ENCODE measurements around the gene DDX39B. TPM values are rescaled to one million over a fixed set of nuclear protein-coding genes. Genes with fewer than 3 reads are reported as not detected.

The DDX39B gene
- total and polyA plus RNA-seq, 7 experiments from 2014 or later = 106 to 761 (median 506) TPM

DNA sequence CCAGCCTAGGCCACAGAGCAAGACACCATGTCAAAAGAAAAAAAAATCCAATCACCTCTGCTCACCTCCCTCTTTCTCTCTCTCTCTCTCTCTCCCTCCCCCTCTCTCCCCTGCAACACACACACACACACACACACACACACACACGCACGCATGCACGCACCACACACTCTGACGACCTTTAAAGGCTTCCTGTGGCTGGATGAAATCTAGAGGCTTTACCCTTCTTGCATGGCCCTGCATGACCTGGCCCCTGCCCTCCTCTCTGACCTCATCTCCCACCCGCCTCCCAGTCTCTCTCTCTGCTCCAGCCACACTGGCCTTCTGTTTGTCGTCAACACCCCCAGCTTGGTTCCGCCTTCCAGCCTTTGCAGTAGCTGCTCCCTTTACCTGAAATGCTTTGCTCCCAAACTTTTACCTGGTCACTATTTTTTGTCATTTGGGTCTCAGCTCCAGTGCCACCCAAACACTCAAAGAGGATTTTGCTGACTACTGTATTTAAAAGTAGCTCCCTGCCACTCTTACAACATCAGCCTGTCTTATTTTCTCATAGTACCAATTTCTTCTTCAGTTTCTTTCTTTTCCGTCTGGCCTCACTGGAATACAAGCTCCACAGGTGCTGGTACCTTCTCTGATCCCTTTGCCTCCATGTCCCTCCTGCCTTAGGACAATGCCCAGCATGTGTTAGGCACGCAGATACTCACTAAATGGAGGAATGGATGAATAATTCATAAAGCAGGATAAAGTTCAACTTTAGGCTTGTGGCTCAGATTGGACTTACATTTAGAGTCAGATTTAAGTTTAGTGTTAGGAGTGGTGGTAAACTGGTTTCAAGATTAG is 25.9 kb upstream of the DDX39B start:
- Mint-ChIP-seq H3K36me3 (peaks cover 7 to 26% (median 13%) of the 10 kb centered on the region in 5 donors), H3K9me3 (peaks cover 0 to 2% (median 0%) of the 10 kb centered on the region in 11 donors), H3K27ac (peak overlapping the region; percentile 84 to 99 (median 94)), H3K27me3 (peaks cover 0 to 46% (median 0%) of the 10 kb centered on the region in 5 donors), H3K4me3 (peak overlapping the region; percentile 41 to 77 (median 68)), H3K4me1 (peaks cover 58 to 88% (median 74%) of the 10 kb centered on the region in 7 donors)
- intact Hi-C loops (cut with micrococcal nuclease) = loop anchor here (1.0 to 2.0 kb wide), 4 partner anchors 8 to 53 kb away; partner anchors contain the start of gene PRRC2A (in 1 of the 2)
- Histone ChIP-seq H3K4me1 (ENCODE audit: control insufficient read depth in 2 of 2, insufficient read depth in 2 of 2, low read length in 2 of 2) (peaks cover 47 to 50% of the 10 kb centered on the region in 2 donors), H3K27ac (ENCODE audit: low read depth, low read length) (peak overlapping the region; percentile 77), H3K27me3 (ENCODE audit: control insufficient read depth in 2 of 2, insufficient read depth in 2 of 2, low read length in 2 of 2) (no peaks in the 10 kb centered on the region), H3K9me3 (ENCODE audit: control insufficient read depth in 2 of 3, low read length in 3 of 3) (no peaks in the 10 kb centered on the region), H3K36me3 (ENCODE audit: control insufficient read depth in 2 of 3, insufficient read depth in 3 of 3, low read length in 3 of 3) (peaks cover 0 to 16% (median 0%) of the 10 kb centered on the region in 3 experiments), H3K4me3 (ENCODE audit: low read length) (peak overlapping the region; percentile 23)
- ChIA-PET CTCF (interaction anchor here (0.6 to 5.1 kb wide), 8 partner anchors 8 to 262 kb away, joined by 3 to 48 read pairs (median 5); partner anchors contain the start of genes LTB and NCR3), POLR2A (interaction anchor here (0.6 to 66.4 kb wide), 4 partner anchors 4 to 162 kb away, joined by 3 to 3078 read pairs (median 1540); partner anchors contain the start of genes AIF1, ATP6V1G2, BAG6 and DDAH2)
- DNase-seq (no peak), ATAC-seq (no peak)

DNA sequence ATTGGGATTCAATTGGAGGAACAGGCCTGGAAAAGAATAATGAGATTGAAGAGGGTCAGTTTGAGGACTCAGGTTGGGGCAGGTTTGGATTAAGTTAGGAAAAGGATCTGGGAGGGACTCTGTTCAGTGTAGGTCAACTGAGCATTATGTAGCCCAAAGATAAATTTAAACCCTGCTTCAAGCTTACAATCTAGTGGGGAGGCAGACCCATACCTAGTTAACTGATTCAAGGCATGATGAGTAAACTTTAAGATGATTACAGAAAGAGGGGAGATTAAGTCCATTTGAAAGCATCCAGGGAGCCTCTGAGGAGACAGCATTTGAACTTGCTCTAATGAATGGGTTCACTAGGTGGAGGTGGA is 18.9 kb upstream of the DDX39B start:
- H3K27me3 Mint-ChIP-seq = peaks cover 0 to 33% (median 0%) of the 10 kb centered on the region in 5 donors
- peak overlapping the region; percentile 3 for H3K27ac ChIP-seq (ENCODE audit: low read depth, low read length)
- intact Hi-C loops (cut with micrococcal nuclease) = no loop called here
- H3K27me3 ChIP-seq (ENCODE audit: control insufficient read depth in 2 of 2, insufficient read depth in 2 of 2, low read length in 2 of 2) = no peaks in the 10 kb centered on the region
- peaks cover 60 to 84% (median 69%) of the 10 kb centered on the region in 7 donors for H3K4me1 Mint-ChIP-seq
- no peaks in the 10 kb centered on the region for H3K9me3 ChIP-seq (ENCODE audit: control insufficient read depth in 2 of 3, low read length in 3 of 3)
- peaks cover 12 to 51% (median 18%) of the 10 kb centered on the region in 5 donors for H3K36me3 Mint-ChIP-seq
- ChIA-PET CTCF (interaction anchor here (2.4 to 6.5 kb wide), 2 partner anchors 20 to 37 kb away, joined by 14 to 57 read pairs; partner anchors contain the start of gene LTB), POLR2A (interaction anchor here (1.4 to 53.8 kb wide), 3 partner anchors 9 to 35 kb away, joined by 6 to 3078 read pairs (median 16); partner anchors contain the start of genes AIF1, DDX39B, LST1 and LTA)
- no peak for DNase-seq
- H3K4me3 ChIP-seq (ENCODE audit: low read length) = no peak overlapping the region
- ATAC-seq = no peak
- peaks cover 42 to 60% of the 10 kb centered on the region in 2 donors for H3K4me1 ChIP-seq (ENCODE audit: control insufficient read depth in 2 of 2, insufficient read depth in 2 of 2, low read length in 2 of 2)
- H3K36me3 ChIP-seq (ENCODE audit: control insufficient read depth in 2 of 3, insufficient read depth in 3 of 3, low read length in 3 of 3) = peaks cover 0 to 15% (median 0%) of the 10 kb centered on the region in 3 experiments
- H3K27ac Mint-ChIP-seq = peak overlapping the region; percentile 5 to 90 (median 88)
- peak overlapping the region in 8 of 10 donors; percentile 66 to 87 (median 82) for H3K4me3 Mint-ChIP-seq
- no peaks in the 10 kb centered on the region for H3K9me3 Mint-ChIP-seq

DNA sequence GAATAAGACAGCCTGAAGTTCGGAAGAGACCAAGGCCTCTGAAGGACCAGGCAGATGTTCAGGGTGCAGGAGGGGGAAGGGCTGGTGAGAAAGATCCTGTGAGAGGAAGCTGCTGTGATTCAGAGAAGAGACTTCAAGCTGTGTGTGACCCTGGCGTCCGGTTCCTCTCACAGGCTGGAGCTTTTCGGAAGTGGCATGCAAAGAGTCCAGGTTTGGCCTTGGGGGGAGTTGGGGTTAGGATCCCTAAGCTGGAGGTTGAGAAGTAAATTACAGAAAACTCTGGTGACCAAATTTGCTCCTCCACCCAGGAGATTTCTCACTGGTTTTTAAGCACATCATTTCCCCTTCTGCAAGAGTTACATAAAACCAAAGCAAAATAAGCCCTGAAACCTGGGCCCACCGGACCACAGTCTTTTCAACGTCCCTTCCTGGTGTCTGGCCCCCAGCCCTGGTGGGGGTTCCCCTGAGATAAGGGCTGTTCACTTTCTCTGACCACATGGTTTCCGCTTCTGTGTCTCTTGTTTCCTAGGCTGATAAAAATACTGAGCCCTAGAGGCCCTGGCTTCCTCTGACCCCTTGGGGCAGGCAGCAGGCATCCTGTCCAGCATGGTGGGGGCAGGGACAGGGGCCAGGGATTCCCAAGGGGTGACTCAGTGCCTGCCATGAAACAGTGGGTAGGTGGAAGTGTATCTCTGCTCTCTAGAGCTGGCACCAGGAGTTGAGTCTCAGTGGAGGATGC is 18.3 kb upstream of the DDX39B start:
- H3K4me3 ChIP-seq (ENCODE audit: low read length) = peak overlapping the region; percentile 48
- H3K4me3 Mint-ChIP-seq = peak overlapping the region; percentile 66 to 87 (median 82)
- no peaks in the 10 kb centered on the region for H3K27me3 ChIP-seq (ENCODE audit: control insufficient read depth in 2 of 2, insufficient read depth in 2 of 2, low read length in 2 of 2)
- DNase-seq (peak in 1 of 9 donors; percentile 34), ATAC-seq (peak; percentile 79)
- POLR2A ChIA-PET = interaction anchor here (1.4 to 53.8 kb wide), 3 partner anchors 8 to 36 kb away, joined by 6 to 3078 read pairs (median 16); partner anchors contain the start of genes AIF1, DDX39B, LST1 and LTA
- H3K36me3 ChIP-seq (ENCODE audit: control insufficient read depth in 2 of 3, insufficient read depth in 3 of 3, low read length in 3 of 3) = peaks cover 0 to 10% (median 0%) of the 10 kb centered on the region in 3 experiments
- H3K9me3 ChIP-seq (ENCODE audit: control insufficient read depth in 2 of 3, low read length in 3 of 3) = no peaks in the 10 kb centered on the region
- intact Hi-C loops (cut with micrococcal nuclease) = loop anchor here (1.0 to 2.0 kb wide), 4 partner anchors 8 to 21 kb away; partner anchors contain the start of genes LTA (in 1 of the 2) and TNF (in 1 of the 2)
- H3K36me3 Mint-ChIP-seq = peaks cover 12 to 47% (median 18%) of the 10 kb centered on the region in 5 donors
- H3K9me3 Mint-ChIP-seq = no peaks in the 10 kb centered on the region
- CTCF ChIA-PET = interaction anchor here (0.8 to 6.5 kb wide), 7 partner anchors 8 to 37 kb away, joined by 3 to 57 read pairs (median 5); partner anchors contain the start of genes ATP6V1G2, LTB and NFKBIL1
- peaks cover 0 to 27% (median 0%) of the 10 kb centered on the region in 5 donors for H3K27me3 Mint-ChIP-seq
- peaks cover 42 to 60% of the 10 kb centered on the region in 2 donors for H3K4me1 ChIP-seq (ENCODE audit: control insufficient read depth in 2 of 2, insufficient read depth in 2 of 2, low read length in 2 of 2)
- H3K4me1 Mint-ChIP-seq = peaks cover 55 to 78% (median 65%) of the 10 kb centered on the region in 7 donors
- peak overlapping the region; percentile 84 to 92 (median 89) for H3K27ac Mint-ChIP-seq
- H3K27ac ChIP-seq (ENCODE audit: low read depth, low read length) = peak overlapping the region; percentile 57

DNA sequence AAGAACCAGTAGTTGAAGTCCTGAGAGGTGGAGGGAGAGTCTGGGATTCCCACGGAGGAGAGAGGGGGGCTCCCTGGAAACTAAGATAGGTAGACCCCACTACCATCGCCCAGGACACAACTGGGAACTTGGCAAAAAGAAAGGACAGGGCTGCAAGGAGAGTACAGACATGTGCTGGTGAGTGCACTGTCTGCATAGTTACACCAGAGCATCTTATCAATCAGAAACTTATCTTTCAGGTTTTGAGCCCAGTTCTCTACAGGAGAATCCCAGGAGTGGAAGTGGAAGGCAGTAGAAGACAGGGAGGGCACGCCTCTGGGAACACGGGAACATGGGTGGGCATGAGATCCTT is 17.8 kb upstream of the DDX39B start:
- peaks cover 42 to 60% of the 10 kb centered on the region in 2 donors for H3K4me1 ChIP-seq (ENCODE audit: control insufficient read depth in 2 of 2, insufficient read depth in 2 of 2, low read length in 2 of 2)
- Mint-ChIP-seq H3K4me1 (peaks cover 50 to 76% (median 62%) of the 10 kb centered on the region in 7 donors), H3K9me3 (no peaks in the 10 kb centered on the region), H3K27ac (peak overlapping the region; percentile 84 to 92 (median 89)), H3K27me3 (peaks cover 0 to 22% (median 0%) of the 10 kb centered on the region in 5 donors), H3K36me3 (peaks cover 12 to 46% (median 17%) of the 10 kb centered on the region in 5 donors), H3K4me3 (peak overlapping the region; percentile 66 to 87 (median 82))
- DNase-seq = no peak
- H3K4me3 ChIP-seq (ENCODE audit: low read length) = peak overlapping the region; percentile 48
- peak overlapping the region; percentile 57 for H3K27ac ChIP-seq (ENCODE audit: low read depth, low read length)
- intact Hi-C loops (cut with micrococcal nuclease) = loop anchor here (1.0 to 2.0 kb wide), 4 partner anchors 9 to 21 kb away; partner anchors contain the start of genes LTA (in 1 of the 2) and TNF (in 1 of the 2)
- ChIA-PET CTCF (interaction anchor here (0.8 to 6.5 kb wide), 8 partner anchors 8 to 271 kb away, joined by 3 to 57 read pairs (median 4); partner anchors contain the start of genes ATP6V1G2, LTB and NFKBIL1), POLR2A (interaction anchor here (0.8 to 53.8 kb wide), 4 partner anchors 9 to 36 kb away, joined by 3 to 3078 read pairs (median 10); partner anchors contain the start of genes AIF1, DDX39B, LST1 and LTA)
- H3K27me3 ChIP-seq (ENCODE audit: control insufficient read depth in 2 of 2, insufficient read depth in 2 of 2, low read length in 2 of 2) = no peaks in the 10 kb centered on the region
- peak; percentile 1 for ATAC-seq
- H3K9me3 ChIP-seq (ENCODE audit: control insufficient read depth in 2 of 3, low read length in 3 of 3) = no peaks in the 10 kb centered on the region
- H3K36me3 ChIP-seq (ENCODE audit: control insufficient read depth in 2 of 3, insufficient read depth in 3 of 3, low read length in 3 of 3) = peaks cover 0 to 5% (median 0%) of the 10 kb centered on the region in 3 experiments

DNA sequence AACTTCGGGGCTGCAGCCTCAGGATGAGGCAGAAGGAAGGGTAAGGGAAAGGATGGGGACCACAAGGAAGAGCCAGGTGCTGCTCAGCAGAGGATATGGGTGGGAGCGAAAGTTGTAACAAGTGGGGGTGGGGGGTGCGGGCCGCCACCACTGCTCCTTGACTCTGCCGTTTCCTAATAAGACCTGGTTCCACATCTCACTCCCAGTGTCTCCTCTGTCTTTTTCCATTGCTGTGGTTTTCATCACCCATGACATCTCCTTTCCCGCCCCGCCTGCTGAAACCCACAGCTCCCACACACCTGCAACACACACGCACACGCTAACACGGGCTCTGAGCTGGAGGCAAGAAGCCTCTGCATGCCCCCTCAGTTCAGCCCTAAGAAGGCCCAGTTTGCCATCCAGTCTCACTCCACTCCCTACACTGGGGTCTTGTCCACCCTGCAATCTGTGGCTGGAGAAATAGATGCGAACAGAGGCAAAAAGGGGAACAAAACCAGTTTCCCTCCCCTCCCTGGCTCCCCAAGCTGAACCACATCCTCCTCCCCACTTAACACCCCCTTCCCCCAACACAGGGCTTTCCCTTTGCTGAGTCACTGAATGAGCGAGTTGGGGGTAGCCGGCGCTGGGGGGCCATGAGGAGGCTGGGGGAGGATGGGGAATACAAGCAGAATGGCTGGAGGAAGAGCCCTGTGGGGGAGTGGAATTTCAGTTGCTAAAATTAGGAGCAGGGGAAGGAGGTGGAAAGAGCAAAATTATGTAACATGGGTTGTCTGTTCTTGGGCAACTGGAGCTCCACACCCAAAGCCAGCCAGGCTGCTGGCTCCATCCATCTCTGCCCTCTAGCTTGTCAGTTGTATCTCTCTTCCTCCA is 17.1 kb upstream of the DDX39B start:
- peaks cover 10 to 46% (median 15%) of the 10 kb centered on the region in 5 donors for H3K36me3 Mint-ChIP-seq
- CTCF ChIA-PET = interaction anchor here (0.6 to 6.5 kb wide), 10 partner anchors 9 to 272 kb away, joined by 3 to 57 read pairs (median 4); partner anchors contain the start of genes ATP6V1G2, LTB and NFKBIL1
- DNase-seq = peak in 8 of 9 donors; percentile 51 to 75 (median 56)

More for the DNA sequence above, 17.1 kb upstream of the DDX39B start:
- Histone ChIP-seq H3K4me3 (ENCODE audit: low read length) (peak overlapping the region; percentile 48), H3K27me3 (ENCODE audit: control insufficient read depth in 2 of 2, insufficient read depth in 2 of 2, low read length in 2 of 2) (no peaks in the 10 kb centered on the region), H3K4me1 (ENCODE audit: control insufficient read depth in 2 of 2, insufficient read depth in 2 of 2, low read length in 2 of 2) (peaks cover 42 to 60% of the 10 kb centered on the region in 2 donors), H3K9me3 (ENCODE audit: control insufficient read depth in 2 of 3, low read length in 3 of 3) (no peaks in the 10 kb centered on the region), H3K27ac (ENCODE audit: low read depth, low read length) (peak overlapping the region; percentile 57), H3K36me3 (ENCODE audit: control insufficient read depth in 2 of 3, insufficient read depth in 3 of 3, low read length in 3 of 3) (peaks cover 0 to 3% (median 0%) of the 10 kb centered on the region in 3 experiments)
- intact Hi-C loops (cut with micrococcal nuclease) = loop anchor here (1.0 to 2.0 kb wide), 4 partner anchors 9 to 22 kb away; partner anchors contain the start of genes LTA (in 1 of the 2) and TNF (in 1 of the 2)
- H3K4me3 Mint-ChIP-seq = peak overlapping the region; percentile 66 to 87 (median 82)
- peak; percentile 78 for ATAC-seq
- H3K27ac Mint-ChIP-seq = peak overlapping the region; percentile 84 to 92 (median 88)
- H3K4me1 Mint-ChIP-seq = peaks cover 46 to 74% (median 61%) of the 10 kb centered on the region in 7 donors
- POLR2A ChIA-PET = interaction anchor here (0.6 to 53.8 kb wide), 8 partner anchors 8 to 1295 kb away, joined by 3 to 3078 read pairs (median 3); partner anchors contain the start of genes AIF1, DDX39B, LST1 and LTA
- H3K9me3 Mint-ChIP-seq = no peaks in the 10 kb centered on the region
- peaks cover 0 to 20% (median 0%) of the 10 kb centered on the region in 5 donors for H3K27me3 Mint-ChIP-seq
